Measurements from ENCODE around the gene STK40. TPM values are rescaled to one million over a fixed set of nuclear protein-coding genes. Genes with fewer than 3 reads are reported as not detected.

Gene STK40
- total RNA-seq, 2 donors from 2014 or later: 19.4 to 32.4 TPM

GRCh38 chr1:36380782-36381181, 4.9 kb downstream of the STK40 start:
- H3K4me3 Mint-ChIP-seq: no peak overlapping the region
- WGBS, 2 experiments (ENCODE audit: insufficient coverage in 1 of 2, insufficient read length in 1 of 2): 84 to 90% methylated on average over 3 of the region's 3 CpGs
- TF ChIP-seq CTCF (conservative IDR thresholded peaks at IDR 0.05): no peak
- peaks cover 34% of the 10 kb centered on the region for H3K4me1 Mint-ChIP-seq
- Histone ChIP-seq H3K36me3 (ENCODE audit: control insufficient read depth, insufficient read depth, low read length) (peaks cover 34% of the 10 kb centered on the region), H3K27ac (ENCODE audit: low read depth, low read length) (no peak overlapping the region), H3K9ac (ENCODE audit: extremely low read depth, low read length, poor library complexity, severe bottlenecking) (no peak overlapping the region), H3K27me3 (ENCODE audit: control insufficient read depth, insufficient read depth, low read length, poor library complexity, severe bottlenecking) (no peaks in the 10 kb centered on the region), H3K4me3 (ENCODE audit: low read length) (peak overlapping the region; percentile 56), H3K4me1 (ENCODE audit: control insufficient read depth, insufficient read depth, low read length) (peaks cover 17% of the 10 kb centered on the region), H3K9me3 (ENCODE audit: control insufficient read depth, low read length) (no peaks in the 10 kb centered on the region)
- H3K36me3 Mint-ChIP-seq (ENCODE audit: low read depth): peaks cover 28% of the 10 kb centered on the region
- peak overlapping the region; percentile 18 for H3K27ac Mint-ChIP-seq
- DNase-seq: no peak
- no peaks in the 10 kb centered on the region for H3K27me3 Mint-ChIP-seq (ENCODE audit: insufficient read depth)
- no peaks in the 10 kb centered on the region for H3K9me3 Mint-ChIP-seq

GRCh38 chr1:36380143-36380619, 5.5 kb downstream of the STK40 start:
- H3K4me1 ChIP-seq (ENCODE audit: control insufficient read depth, insufficient read depth, low read length): peaks cover 17% of the 10 kb centered on the region
- no peaks in the 10 kb centered on the region for H3K27me3 Mint-ChIP-seq (ENCODE audit: insufficient read depth)
- H3K36me3 ChIP-seq (ENCODE audit: control insufficient read depth, insufficient read depth, low read length): peaks cover 34% of the 10 kb centered on the region
- H3K4me3 Mint-ChIP-seq: no peak overlapping the region
- no peak overlapping the region for H3K27ac ChIP-seq (ENCODE audit: low read depth, low read length)
- no peaks in the 10 kb centered on the region for H3K27me3 ChIP-seq (ENCODE audit: control insufficient read depth, insufficient read depth, low read length, poor library complexity, severe bottlenecking)
- peak overlapping the region; percentile 18 for H3K27ac Mint-ChIP-seq
- H3K4me1 Mint-ChIP-seq: peaks cover 34% of the 10 kb centered on the region
- peaks cover 28% of the 10 kb centered on the region for H3K36me3 Mint-ChIP-seq (ENCODE audit: low read depth)
- peak; percentile 14 for TF ChIP-seq CTCF (conservative IDR thresholded peaks at IDR 0.05)
- no peak for DNase-seq
- H3K9me3 Mint-ChIP-seq: no peaks in the 10 kb centered on the region
- H3K4me3 ChIP-seq (ENCODE audit: low read length): peak overlapping the region; percentile 56
- H3K9ac ChIP-seq (ENCODE audit: extremely low read depth, low read length, poor library complexity, severe bottlenecking): no peak overlapping the region
- H3K9me3 ChIP-seq (ENCODE audit: control insufficient read depth, low read length): no peaks in the 10 kb centered on the region
- WGBS, 2 experiments (ENCODE audit: insufficient coverage in 1 of 2, insufficient read length in 1 of 2): 86 to 90% methylated on average over 2 to 5 of the region's 5 CpGs

- peak overlapping the region; percentile 55 for H3K27ac Mint-ChIP-seq
- H3K27me3 Mint-ChIP-seq (ENCODE audit: insufficient read depth): no peaks in the 10 kb centered on the region
- no peak for TF ChIP-seq CTCF (conservative IDR thresholded peaks at IDR 0.05)
- Histone ChIP-seq H3K4me1 (ENCODE audit: control insufficient read depth, insufficient read depth, low read length) (peaks cover 27% of the 10 kb centered on the region), H3K9me3 (ENCODE audit: control insufficient read depth, low read length) (no peaks in the 10 kb centered on the region), H3K4me3 (ENCODE audit: low read length) (no peak overlapping the region), H3K27me3 (ENCODE audit: control insufficient read depth, insufficient read depth, low read length, poor library complexity, severe bottlenecking) (no peaks in the 10 kb centered on the region), H3K36me3 (ENCODE audit: control insufficient read depth, insufficient read depth, low read length) (peaks cover 40% of the 10 kb centered on the region), H3K9ac (ENCODE audit: extremely low read depth, low read length, poor library complexity, severe bottlenecking) (no peak overlapping the region), H3K27ac (ENCODE audit: low read depth, low read length) (no peak overlapping the region)
- H3K4me3 Mint-ChIP-seq: no peak overlapping the region
- peaks cover 35% of the 10 kb centered on the region for H3K4me1 Mint-ChIP-seq
- WGBS, 2 experiments (ENCODE audit: insufficient coverage in 1 of 2, insufficient read length in 1 of 2): 95% methylated on average over 3 to 4 of the region's 4 CpGs
- DNase-seq: no peak
- peaks cover 28% of the 10 kb centered on the region for H3K36me3 Mint-ChIP-seq (ENCODE audit: low read depth)
- H3K9me3 Mint-ChIP-seq: no peaks in the 10 kb centered on the region
Observed at GRCh38 chr1:36377791-36378492, 7.8 kb downstream of the STK40 start.

Measured in endodermal cell (in vitro differentiated cells).